Panc1 (cell line): ENCODE measurements around the gene ATP2A2. TPM values are rescaled to one million over a fixed set of nuclear protein-coding genes. Genes with fewer than 3 reads are reported as not detected.

Source experiments
- ATAC-seq: fragments of 200-7000 bp; cut with Tn5 transposase; 2 replicates; pipeline ENCODE4 v1.9.1; 2020; ENCODE audit warnings: mild to moderate bottlenecking, moderate library complexity
- BruUV-seq: library from RNA; stranded (reverse); fragments of 400-500 nt; replicated peaks from 2 replicates; lab custom pipeline; 2021; lab: Mats Ljungman, UMichigan
- CTCF ChIA-PET: fragments of 300-600 bp; sonication (Branson Sonifier 250); formaldehyde crosslinking; loops from one replicate; lab custom pipeline; 2022; ENCODE audit warnings: antibody characterized with exemption; lab: Charles Lee
- POLR2A ChIA-PET: fragments of 300-600 bp; sonication (Branson Sonifier 250); formaldehyde crosslinking; loops from one replicate; lab custom pipeline; 2022; ENCODE audit warnings: antibody characterized with exemption; lab: Charles Lee
- DNase-seq: peaks from one replicate; pipeline ENCODE4 v3.0.0-alpha.2; 2010; ENCODE audit warnings: low read depth, low spot score
- H3K27ac ChIP-seq: 2 replicates; pipeline ENCODE4 v1.5.1; 2011; ENCODE audit warnings: mild to moderate bottlenecking, low read length, inconsistent platforms
- H3K27me3 ChIP-seq: fragments of 200-500 bp; sonication (Bioruptor generic); 2 replicates; pipeline ENCODE4 v1.6.0; 2014; ENCODE audit warnings: low read length, inconsistent platforms; ENCODE audit not compliant: control insufficient read depth, insufficient read depth
- H3K36me3 ChIP-seq: fragments of 200-500 bp; sonication (Bioruptor generic); 2 replicates; pipeline ENCODE4 v1.5.1; 2014; ENCODE audit warnings: inconsistent platforms, mild to moderate bottlenecking, low read length, moderate library complexity; ENCODE audit not compliant: control insufficient read depth, insufficient read depth
- H3K4me1 ChIP-seq: 2 replicates; pipeline ENCODE4 v1.5.1; 2011; ENCODE audit warnings: inconsistent platforms, mild to moderate bottlenecking, low read length, moderate library complexity; ENCODE audit not compliant: control insufficient read depth, insufficient read depth
- H3K4me3 ChIP-seq, 2 experiments: 2 replicates each; pipeline ENCODE4 v1.5.1; 2011 to 2012; ENCODE audit warnings: low read depth in 2 of 2, low read length in 2 of 2, mild to moderate bottlenecking in 2 of 2, inconsistent platforms in 1 of 2, moderate library complexity in 1 of 2
- H3K9me3 ChIP-seq: fragments of 200-500 bp; sonication (Bioruptor generic); 2 replicates; pipeline ENCODE4 v1.5.1; 2014; ENCODE audit warnings: low read depth, mild to moderate bottlenecking, inconsistent platforms, low read length, moderate library complexity; ENCODE audit not compliant: control insufficient read depth, insufficient read depth
- CTCF ChIP-seq: fragments of 450-650 bp; IDR thresholded peaks from 2 replicates; pipeline ENCODE4 v1.5.1; 2017; ENCODE audit warnings: mild to moderate bottlenecking
- POLR2AphosphoS5 ChIP-seq: IDR thresholded peaks from 2 replicates; pipeline ENCODE4 v1.6.1; 2012; ENCODE audit warnings: mild to moderate bottlenecking, low read depth, low read length, moderate library complexity
- REST ChIP-seq, 2 experiments: IDR thresholded peaks; 2 replicates each; pipeline ENCODE4 v1.6.1; 2011 to 2012; ENCODE audit warnings: low read depth in 2 of 2, control low read depth in 1 of 2, low read length in 1 of 2, mild to moderate bottlenecking in 1 of 2, moderate library complexity in 1 of 2; ENCODE audit not compliant: insufficient read depth in 1 of 2
- SIN3A ChIP-seq: IDR thresholded peaks from 2 replicates; pipeline ENCODE4 v1.6.1; 2012; ENCODE audit warnings: low read depth, mild to moderate bottlenecking, low read length, moderate library complexity, borderline replicate concordance; ENCODE audit not compliant: insufficient read depth
- TCF7L2 ChIP-seq: IDR thresholded peaks from 2 replicates; pipeline ENCODE4 v1.6.1; 2011; ENCODE audit warnings: mild to moderate bottlenecking, low read depth, low read length, inconsistent platforms
- in situ Hi-C: cut with HindIII; loops from 2 replicates; pipeline ENCODE4 v1.10.0; 2016; ENCODE audit warnings: low sequenced_read_pairs, low pct_unique_long_range_greater_than_20kb
- intact Hi-C: fragments of 100-400 bp; cut with micrococcal nuclease; formaldehyde crosslinking; loops from one replicate; pipeline ENCODE4 v1.10.0; 2022; ENCODE audit not compliant: unreplicated experiment
- total RNA-seq: library from RNA; stranded (reverse); gene quantifications from one replicate; pipeline ENCODE4 v1.2.1, GENCODE V29; 2021; ENCODE audit not compliant: unreplicated experiment

The ATP2A2 gene
- total RNA-seq, 1 experiment from 2014 or later = 286 TPM

GRCh38 chr12:110330124-110330523, 49.1 kb downstream of the ATP2A2 start:
- CTCF ChIA-PET = interaction anchor here (0.6 to 1.0 kb wide), 2 partner anchors 101 to 402 kb away, joined by 3 to 4 read pairs; no protein-coding TSS in a partner anchor
- in situ Hi-C loops = no loop called here
- Histone ChIP-seq H3K9me3 (no peaks in the 10 kb centered on the region), H3K27me3 (no peaks in the 10 kb centered on the region), H3K4me3 (no peak overlapping the region), H3K36me3 (peaks cover 52% of the 10 kb centered on the region), H3K4me1 (no peaks in the 10 kb centered on the region), H3K27ac (no peak overlapping the region)
- TF ChIP-seq CTCF = no peak
- TF ChIP-seq SIN3A = no peak
- TF ChIP-seq REST (IDR thresholded peaks at IDR 0.05; ENCODE audit: insufficient read depth in 1 of 2, low read depth in 2 of 2, low read length in 1 of 2) = no peak
- TF ChIP-seq POLR2AphosphoS5 = no peak
- TF ChIP-seq TCF7L2 = no peak
- intact Hi-C loops = no loop called here
- no peak for DNase-seq
- POLR2A ChIA-PET = no interaction called here
- ATAC-seq = no peak
- no TSS peak for BruUV-seq

GRCh38 chr12:110330544-110330943, 49.5 kb downstream of the ATP2A2 start:
- no peak for TF ChIP-seq POLR2AphosphoS5
- TF ChIP-seq TCF7L2 = no peak
- no peak for TF ChIP-seq SIN3A
- no peak for TF ChIP-seq CTCF
- no peak for TF ChIP-seq REST (IDR thresholded peaks at IDR 0.05; ENCODE audit: insufficient read depth in 1 of 2, low read depth in 2 of 2, low read length in 1 of 2)
- H3K36me3 ChIP-seq = peaks cover 50% of the 10 kb centered on the region
- H3K27me3 ChIP-seq = no peaks in the 10 kb centered on the region
- ChIA-PET CTCF (interaction anchor here (0.6 to 1.0 kb wide), 2 partner anchors 100 to 402 kb away, joined by 3 to 4 read pairs; no protein-coding TSS in a partner anchor), POLR2A (interaction anchor here (0.6 kb wide), 1 partner anchor 28 kb away, joined by 7 read pairs; no protein-coding TSS in a partner anchor)
- ATAC-seq (no peak), DNase-seq (no peak)
- intact Hi-C loops = no loop called here
- no peak overlapping the region for H3K4me3 ChIP-seq
- no peak overlapping the region for H3K27ac ChIP-seq
- no peaks in the 10 kb centered on the region for H3K4me1 ChIP-seq
- in situ Hi-C loops = no loop called here
- BruUV-seq = TSS peak; percentile 22
- no peaks in the 10 kb centered on the region for H3K9me3 ChIP-seq
